ENCODE data around the gene TRAM2. TPM values are rescaled to one million over a fixed set of nuclear protein-coding genes. Genes with fewer than 3 reads are reported as not detected.

Gene TRAM2
- total and polyA plus RNA-seq, 2 of the 4 experiments (the other 2 are of a cell fraction), result 77.2 to 95.7 TPM

GRCh38 chr6:52507557-52508260, 69.2 kb downstream of the TRAM2 start:
- Histone ChIP-seq H3K27me3 (ENCODE audit: control insufficient read depth, insufficient read depth, low read length) (no peaks in the 10 kb centered on the region), H4K91ac (ENCODE audit: insufficient read depth, low read depth, low read length) (peak overlapping the region; percentile 68), H3K14ac (replicated peaks; ENCODE audit: low read depth, low read length) (0 out of 2 replicates have a peak overlapping the region, but pooled peaks have one; percentile 18), H4K20me1 (ENCODE audit: insufficient read depth, low read length) (no peaks in the 10 kb centered on the region), H3K4me3 (ENCODE audit: insufficient read depth, low read depth, low read length) (no peak overlapping the region), H3K23ac (ENCODE audit: low read depth, low read length) (no peak overlapping the region), H3K9ac (ENCODE audit: low read depth, low read length) (no peak overlapping the region), H3K36me3 (ENCODE audit: control insufficient read depth, insufficient read depth, low read length) (peaks cover 79% of the 10 kb centered on the region), H3K4me1 (ENCODE audit: control insufficient read depth, insufficient read depth, low read length) (peaks cover 43% of the 10 kb centered on the region), H3K56ac (ENCODE audit: extremely low read depth, insufficient read depth, low read length) (no peak overlapping the region), H2AFZ (replicated peaks; ENCODE audit: low read length, poor library complexity) (no peak overlapping the region), H2AK5ac (ENCODE audit: low read depth, low read length) (peak overlapping the region; percentile 9; the same call in 1 of the 2 replicates), H4K5ac (ENCODE audit: low read depth, low read length) (peak overlapping the region; percentile 10; the same call in 1 of the 2 replicates), H4K8ac (ENCODE audit: low read depth in 2 of 2, low read length in 2 of 2) (peak overlapping the region in 1 of 2 experiments; percentile 27; a peak in 1 of 4 replicates), H2AK9ac (replicated peaks; ENCODE audit: low read depth, low read length, poor library complexity) (peak overlapping the region; percentile 42), H2BK20ac (ENCODE audit: low read depth, low read length) (0 out of 2 replicates have a peak overlapping the region, but pooled peaks have one; percentile 21), H3K9me1 (ENCODE audit: insufficient read depth, low read length) (peaks cover 40% of the 10 kb centered on the region), H3K4ac (ENCODE audit: low read depth, low read length) (peak overlapping the region; percentile 59), H3K9me3 (ENCODE audit: control insufficient read depth, insufficient read depth, low read length) (no peaks in the 10 kb centered on the region), H2BK5ac (ENCODE audit: low read depth, low read length, poor library complexity, severe bottlenecking) (peak overlapping the region; percentile 35), H3K4me2 (ENCODE audit: low read depth, low read length) (no peak overlapping the region), H2BK120ac (ENCODE audit: low read depth, low read length) (peak overlapping the region; percentile 22), H3K79me1 (ENCODE audit: low read depth in 1 of 2, low read length in 2 of 2) (peaks cover 47 to 87% of the 10 kb centered on the region in 2 experiments), H3K18ac (ENCODE audit: low read depth, low read length) (peak overlapping the region; percentile 43), H2BK15ac (ENCODE audit: low read depth, low read length) (0 out of 3 replicates have a peak overlapping the region, but pooled peaks have one; percentile 1), H3K27ac (ENCODE audit: insufficient read depth, low read length) (no peak overlapping the region)
- TF ChIP-seq BHLHE40 (IDR thresholded peaks at IDR 0.05; ENCODE audit: low read depth, low read length) (no peak), CHD1 (IDR thresholded peaks at IDR 0.05; ENCODE audit: low read depth, low read length) (no peak), RFX5 (IDR thresholded peaks at IDR 0.05; ENCODE audit: low read depth, low read length) (no peak), USF2 (IDR thresholded peaks at IDR 0.05; ENCODE audit: low read depth, low read length) (no peak), FOS (IDR thresholded peaks at IDR 0.05; ENCODE audit: low read depth, low read length) (peak; percentile 55; the same call in 1 of the 2 replicates), RAD21 (IDR thresholded peaks at IDR 0.05; ENCODE audit: low read length) (no peak), SMC3 (IDR thresholded peaks at IDR 0.05; ENCODE audit: low read depth, low read length) (no peak), CEBPB (IDR thresholded peaks at IDR 0.05; ENCODE audit: low read depth, low read length) (peak; percentile 97), NFE2L2 (IDR thresholded peaks at IDR 0.05; ENCODE audit: low read depth, low read length) (peak; percentile 92), MAFK (IDR thresholded peaks at IDR 0.05; ENCODE audit: low read depth, low read length) (peak; percentile 71)
- BruUV-seq (replicated peaks), result no TSS peak
- peak; percentile 81 for DNase-seq
- ChIA-PET CTCF (no interaction called here), POLR2A (ENCODE audit: unreplicated experiment) (no interaction called here)
- WGBS, 2 experiments (ENCODE audit: extremely low coverage in 2 of 2, insufficient read length in 1 of 2), result no CpG with 5 or more reads among the region's 3 CpGs
- dilution Hi-C loops (cut with HindIII; ENCODE audit: low sequenced_read_pairs, unreplicated experiment) (no loop called here), in situ Hi-C loops (cut with MboI; ENCODE audit: low sequenced_read_pairs) (no loop called here), intact Hi-C loops (cut with micrococcal nuclease) (no loop called here)
- no peak for ATAC-seq (ENCODE audit: low read depth)

Measured in IMR-90 (cell line).